ENCODE results near the gene DRAP1. TPM values are rescaled to one million over a fixed set of nuclear protein-coding genes. Genes with fewer than 3 reads are reported as not detected.
"Not testable (repeated sequence)": the region's sequence is repeated elsewhere in the genome, so short reads cannot be mapped to it uniquely, and the experiment has no call there.

Gene DRAP1
- total RNA-seq, 2 donors from 2014 or later: 53.4 to 91.5 TPM

GRCh38 chr11:65945430-65945911 lies 26.2 kb downstream of the DRAP1 start, which contains the start of gene TSGA10IP:
TSGA10IP (plus strand) TSS chr11:65945480; CDS start chr11:65945676, 196 bp downstream.
- H3K27me3 ChIP-seq: no peaks in the 10 kb centered on the region
- H3K9ac ChIP-seq (ENCODE audit: low read depth in 2 of 2, low read length in 2 of 2): no peak within 1 kb of the TSS
- no peak for TF ChIP-seq CTCF (IDR thresholded peaks at IDR 0.05)
- no peaks in the 10 kb centered on the region for H3K9me3 ChIP-seq
- H3K4me1 ChIP-seq: no peaks in the 10 kb centered on the region
- H3K36me3 ChIP-seq: no peaks in the 10 kb centered on the region
- H3K27ac ChIP-seq: no peak within 1 kb of the TSS
- DNase-seq: no peak
- H3K4me3 ChIP-seq: no peak within 1 kb of the TSS
- intact Hi-C loops (cut with DNase I): no loop called here

GRCh38 chr11:65945941-65946558 lies 26.8 kb downstream of the DRAP1 start:
- DNase-seq: no peak
- no peaks in the 10 kb centered on the region for H3K36me3 ChIP-seq
- intact Hi-C loops (cut with DNase I): no loop called here
- H3K4me1 ChIP-seq: no peaks in the 10 kb centered on the region
- no peaks in the 10 kb centered on the region for H3K27me3 ChIP-seq
- no peaks in the 10 kb centered on the region for H3K9me3 ChIP-seq
- TF ChIP-seq CTCF (IDR thresholded peaks at IDR 0.05): no peak
- no peak overlapping the region for H3K9ac ChIP-seq (ENCODE audit: low read depth in 2 of 2, low read length in 2 of 2)
- H3K4me3 ChIP-seq: no peak overlapping the region
- no peak overlapping the region for H3K27ac ChIP-seq

GRCh38 chr11:65946655-65947054 lies 27.4 kb downstream of the DRAP1 start:
- H3K4me3 ChIP-seq: no peak overlapping the region
- H3K27ac ChIP-seq: no peak overlapping the region
- H3K4me1 ChIP-seq: no peaks in the 10 kb centered on the region
- no peak overlapping the region for H3K9ac ChIP-seq (ENCODE audit: low read depth in 2 of 2, low read length in 2 of 2)
- no peaks in the 10 kb centered on the region for H3K9me3 ChIP-seq
- DNase-seq: no peak
- H3K36me3 ChIP-seq: no peaks in the 10 kb centered on the region
- TF ChIP-seq CTCF (IDR thresholded peaks at IDR 0.05): no peak
- intact Hi-C loops (cut with DNase I): no loop called here
- no peaks in the 10 kb centered on the region for H3K27me3 ChIP-seq

- Histone ChIP-seq H3K9me3 (no peaks in the 10 kb centered on the region), H3K9ac (ENCODE audit: low read depth in 2 of 2, low read length in 2 of 2) (no peak overlapping the region), H3K4me3 (no peak overlapping the region), H3K36me3 (no peaks in the 10 kb centered on the region), H3K4me1 (no peaks in the 10 kb centered on the region), H3K27ac (no peak overlapping the region), H3K27me3 (no peaks in the 10 kb centered on the region)
- TF ChIP-seq CTCF (IDR thresholded peaks at IDR 0.05): no peak
- intact Hi-C loops (cut with DNase I): no loop called here
- no peak for DNase-seq
Observed at GRCh38 chr11:65947133-65947532, 27.9 kb downstream of the DRAP1 start.

GRCh38 chr11:65947603-65948125 lies 28.4 kb downstream of the DRAP1 start:
- no peak overlapping the region for H3K27ac ChIP-seq
- no peak for DNase-seq
- TF ChIP-seq CTCF (IDR thresholded peaks at IDR 0.05): no peak

GRCh38 chr11:65950711-65951110 lies 31.5 kb downstream of the DRAP1 start:
- H3K36me3 ChIP-seq; DNase-seq; H3K4me1 ChIP-seq; H3K27ac ChIP-seq; H3K27me3 ChIP-seq; H3K9ac ChIP-seq (ENCODE audit: low read depth in 2 of 2, low read length in 2 of 2); intact Hi-C loops (cut with DNase I); H3K4me3 ChIP-seq; H3K9me3 ChIP-seq: not testable (repeated sequence)

More at GRCh38 chr11:65947603-65948125, 28.4 kb downstream of the DRAP1 start:
- H3K36me3 ChIP-seq: no peaks in the 10 kb centered on the region
- no peaks in the 10 kb centered on the region for H3K27me3 ChIP-seq
- no peak overlapping the region for H3K4me3 ChIP-seq
- intact Hi-C loops (cut with DNase I): no loop called here
- no peak overlapping the region for H3K9ac ChIP-seq (ENCODE audit: low read depth in 2 of 2, low read length in 2 of 2)
- H3K9me3 ChIP-seq: no peaks in the 10 kb centered on the region
- H3K4me1 ChIP-seq: no peaks in the 10 kb centered on the region

- H3K9ac ChIP-seq (ENCODE audit: low read depth in 2 of 2, low read length in 2 of 2); DNase-seq; H3K27ac ChIP-seq; H3K9me3 ChIP-seq; H3K27me3 ChIP-seq; H3K4me3 ChIP-seq; H3K36me3 ChIP-seq; intact Hi-C loops (cut with DNase I); H3K4me1 ChIP-seq: not testable (repeated sequence)
Observed at GRCh38 chr11:65951641-65952040, 32.4 kb downstream of the DRAP1 start.

All from colonic mucosa (tissue), 4 donors.